H1 (cell line): ENCODE data around the gene ZNF133. TPM values are rescaled to one million over a fixed set of nuclear protein-coding genes. Genes with fewer than 3 reads are reported as not detected.
A peak's percentile ranks its signal among the peaks of the same experiment; 100 is the strongest.

Experiments used
- ASH2L ChIP-seq: fragments of 200-600, 300-600 bp; sonication (generic); IDR thresholded peaks from one replicate; pipeline ENCODE4 v1.7.1; 2017; ENCODE audit warnings: low read length
- BRCA1 ChIP-seq: IDR thresholded peaks from 2 replicates; pipeline ENCODE4 v1.6.1; 2012; ENCODE audit warnings: low read depth, low read length, improper control_type of control experiment
- CEBPB ChIP-seq: IDR thresholded peaks from 2 replicates; pipeline ENCODE4 v1.6.1; 2012; ENCODE audit warnings: low read depth, low read length
- CHD2 ChIP-seq: IDR thresholded peaks from 2 replicates; pipeline ENCODE4 v1.6.1; 2012; ENCODE audit warnings: low read length, improper control_type of control experiment
- CREB1 ChIP-seq: IDR thresholded peaks from 2 replicates; pipeline ENCODE4 v1.6.1; 2012; ENCODE audit warnings: inconsistent platforms
- GTF2F1 ChIP-seq: IDR thresholded peaks from 2 replicates; pipeline ENCODE4 v1.6.1; 2012; ENCODE audit warnings: low read depth, low read length, improper control_type of control experiment, borderline replicate concordance
- HDAC2 ChIP-seq, 2 experiments: fragments of 300-600 bp in 1 of 2; sonication (generic) in 1 of 2; IDR thresholded peaks; 2 replicates each; pipeline ENCODE4 v1.6.1; 2011 to 2012; ENCODE audit warnings: low read depth in 2 of 2, low read length in 2 of 2, mild to moderate bottlenecking in 2 of 2, moderate library complexity in 2 of 2, borderline replicate concordance in 1 of 2, inconsistent platforms in 1 of 2
- HDAC6 ChIP-seq: IDR thresholded peaks from one replicate; pipeline ENCODE4 v1.7.1; 2012; ENCODE audit warnings: low read depth, mild to moderate bottlenecking, inconsistent platforms, low read length, moderate library complexity
- JUN ChIP-seq: IDR thresholded peaks from 2 replicates; pipeline ENCODE4 v1.6.1; 2011; ENCODE audit warnings: low read depth, mild to moderate bottlenecking, improper control_type of control experiment, low read length
- MAFK ChIP-seq: IDR thresholded peaks from 2 replicates; pipeline ENCODE4 v1.6.1; 2012; ENCODE audit warnings: low read depth, mild to moderate bottlenecking, improper control_type of control experiment, low read length
- NANOG ChIP-seq: IDR thresholded peaks from 2 replicates; pipeline ENCODE4 v1.6.1; 2011; ENCODE audit warnings: low read length, low read depth, mild to moderate bottlenecking, inconsistent platforms; ENCODE audit not compliant: insufficient read depth, poor library complexity, severe bottlenecking
- POLR2A ChIP-seq, 2 experiments: IDR thresholded peaks; 1 replicate in 1 of 2; 2 replicates in 1 of 2; pipeline ENCODE4 v1.6.1; 2011; ENCODE audit warnings: low read depth in 2 of 2, low read length in 2 of 2, mild to moderate bottlenecking in 2 of 2; ENCODE audit errors: control extremely low read depth in 1 of 2
- RAD21 ChIP-seq, 2 experiments: IDR thresholded peaks in 1 of 2; conservative IDR thresholded peaks in 1 of 2; 2 replicates each; pipeline ENCODE4 v1.6.1; 2011; ENCODE audit warnings: low read depth in 2 of 2, low read length in 2 of 2, improper control_type of control experiment in 1 of 2, inconsistent platforms in 1 of 2, mild to moderate bottlenecking in 1 of 2, moderate library complexity in 1 of 2
- SIRT6 ChIP-seq: IDR thresholded peaks from one replicate; pipeline ENCODE4 v1.7.1; 2012; ENCODE audit warnings: low read length, inconsistent platforms
- SIX5 ChIP-seq: IDR thresholded peaks from 2 replicates; pipeline ENCODE4 v1.6.1; 2011; ENCODE audit warnings: mild to moderate bottlenecking, low read depth, low read length
- SP2 ChIP-seq: IDR thresholded peaks from 2 replicates; pipeline ENCODE4 v1.6.1; 2012; ENCODE audit warnings: mild to moderate bottlenecking, low read length, inconsistent platforms
- SP4 ChIP-seq: IDR thresholded peaks from 2 replicates; pipeline ENCODE4 v1.6.1; 2012; ENCODE audit warnings: low read length, inconsistent platforms
- TAF1 ChIP-seq: IDR thresholded peaks from 2 replicates; pipeline ENCODE4 v1.6.1; 2011; ENCODE audit warnings: mild to moderate bottlenecking, low read depth, low read length
- polyA plus RNA-seq, 7 experiments: library from polyadenylated mRNA; depleted of rRNA in 3 of 7; stranded (reverse) in 5 of 7; unstranded in 2 of 7; fragments of >200 nt in 5 of 7; fragments of 200-250 nt in 2 of 7; gene quantifications; 1 replicate in 5 of 7; 2 replicates in 1 of 7; 4 replicates in 1 of 7; pipeline versions ENCODE4 v1.2.1 to v1.2.3, GENCODE V29; 2011 to 2013; ENCODE audit warnings: missing spikeins in 2 of 7, mixed read lengths in 2 of 7
- total RNA-seq: library from RNA; stranded (reverse); fragmentation: NEBNext Ultra II Directional; extraction: Animal tissue kit (Norgen Biotek cat#: 25700); gene quantifications from 2 replicates; pipeline ENCODE4 v1.2.1, GENCODE V29; 2021
- TF ChIP-seq, protein P1 (sequence below): IDR thresholded peaks from 2 replicates; pipeline ENCODE4 v1.6.1; 2012; ENCODE audit warnings: low read length, inconsistent platforms
- TF ChIP-seq, protein P2 (sequence below): IDR thresholded peaks from 2 replicates; pipeline ENCODE4 v1.6.1; 2011; ENCODE audit warnings: low read length, improper control_type of control experiment
- TF ChIP-seq, protein P3 (sequence below): IDR thresholded peaks from 2 replicates; pipeline ENCODE4 v1.6.1; 2012; ENCODE audit warnings: inconsistent platforms
- TF ChIP-seq, protein P4 (sequence below): IDR thresholded peaks from 2 replicates; pipeline ENCODE4 v1.6.1; 2012; ENCODE audit warnings: inconsistent platforms
- TF ChIP-seq, protein P5 (sequence below): IDR thresholded peaks from 2 replicates; pipeline ENCODE4 v1.6.1; 2011; ENCODE audit warnings: low read depth, mild to moderate bottlenecking, low read length; ENCODE audit not compliant: insufficient read depth

The ZNF133 gene
- total and polyA plus RNA-seq, 2 of the 8 experiments (the other 6 are each of a cell fraction or from before 2014, with no cell fraction given), result 12.1 to 15.8 TPM

DNA sequence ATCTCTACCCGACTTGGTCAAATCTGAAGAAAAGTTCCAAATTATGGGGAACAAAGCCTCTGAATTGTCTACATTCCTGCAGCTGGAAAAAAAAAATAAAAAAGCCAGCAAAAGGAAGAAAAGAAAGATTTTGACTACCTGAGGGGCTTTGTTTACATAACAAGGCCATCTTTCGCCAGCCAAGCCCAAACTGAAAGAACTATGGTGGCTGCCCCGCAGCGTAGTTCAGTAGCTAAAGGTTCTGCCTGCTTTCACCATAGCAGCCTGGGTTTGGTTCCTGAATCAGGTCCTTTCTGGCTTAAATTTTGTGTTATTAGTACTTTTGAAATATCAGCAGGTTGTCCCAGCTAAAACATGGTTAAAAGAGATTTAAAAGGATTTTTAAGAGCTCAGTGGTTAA is 35.4 kb downstream of the ZNF133 start (continued):
- TF ChIP-seq SIRT6 (no peak), JUN (no peak), RAD21 (IDR thresholded peaks at IDR 0.05 in 1 of 2, conservative IDR thresholded peaks at IDR 0.05 in 1 of 2; ENCODE audit: low read depth in 2 of 2, low read length in 2 of 2) (no peak), CEBPB (no peak), POLR2A (IDR thresholded peaks at IDR 0.05; ENCODE audit: control extremely low read depth in 1 of 2, low read depth in 2 of 2, low read length in 2 of 2) (peak in 1 of 2 experiments; percentile 64; a peak in 2 of 3 replicates), GTF2F1 (no peak), HDAC6 (no peak), CREB1 (no peak), CHD2 (no peak), SIX5 (no peak), SP4 (no peak), SP2 (no peak), NANOG (no peak), MAFK (no peak), ASH2L (peak; percentile 42), TAF1 (peak; percentile 46; the same call in 1 of the 2 replicates), HDAC2 (IDR thresholded peaks at IDR 0.05; ENCODE audit: borderline replicate concordance in 1 of 2, low read depth in 2 of 2, low read length in 2 of 2) (0 out of 4 replicates have a peak, but pooled peaks of 1 of the 2 experiments have one; percentile 31), BRCA1 (no peak)
- TF ChIP-seq, protein P1, sequence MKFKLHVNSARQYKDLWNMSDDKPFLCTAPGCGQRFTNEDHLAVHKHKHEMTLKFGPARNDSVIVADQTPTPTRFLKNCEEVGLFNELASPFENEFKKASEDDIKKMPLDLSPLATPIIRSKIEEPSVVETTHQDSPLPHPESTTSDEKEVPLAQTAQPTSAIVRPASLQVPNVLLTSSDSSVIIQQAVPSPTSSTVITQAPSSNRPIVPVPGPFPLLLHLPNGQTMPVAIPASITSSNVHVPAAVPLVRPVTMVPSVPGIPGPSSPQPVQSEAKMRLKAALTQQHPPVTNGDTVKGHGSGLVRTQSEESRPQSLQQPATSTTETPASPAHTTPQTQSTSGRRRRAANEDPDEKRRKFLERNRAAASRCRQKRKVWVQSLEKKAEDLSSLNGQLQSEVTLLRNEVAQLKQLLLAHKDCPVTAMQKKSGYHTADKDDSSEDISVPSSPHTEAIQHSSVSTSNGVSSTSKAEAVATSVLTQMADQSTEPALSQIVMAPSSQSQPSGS, result 0 out of 2 replicates have a peak, but pooled peaks have one; percentile 24
- TF ChIP-seq, protein P2, sequence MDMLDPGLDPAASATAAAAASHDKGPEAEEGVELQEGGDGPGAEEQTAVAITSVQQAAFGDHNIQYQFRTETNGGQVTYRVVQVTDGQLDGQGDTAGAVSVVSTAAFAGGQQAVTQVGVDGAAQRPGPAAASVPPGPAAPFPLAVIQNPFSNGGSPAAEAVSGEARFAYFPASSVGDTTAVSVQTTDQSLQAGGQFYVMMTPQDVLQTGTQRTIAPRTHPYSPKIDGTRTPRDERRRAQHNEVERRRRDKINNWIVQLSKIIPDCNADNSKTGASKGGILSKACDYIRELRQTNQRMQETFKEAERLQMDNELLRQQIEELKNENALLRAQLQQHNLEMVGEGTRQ, result no peak
- TF ChIP-seq, protein P3, sequence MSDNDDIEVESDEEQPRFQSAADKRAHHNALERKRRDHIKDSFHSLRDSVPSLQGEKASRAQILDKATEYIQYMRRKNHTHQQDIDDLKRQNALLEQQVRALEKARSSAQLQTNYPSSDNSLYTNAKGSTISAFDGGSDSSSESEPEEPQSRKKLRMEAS, result no peak
- TF ChIP-seq, protein P4, sequence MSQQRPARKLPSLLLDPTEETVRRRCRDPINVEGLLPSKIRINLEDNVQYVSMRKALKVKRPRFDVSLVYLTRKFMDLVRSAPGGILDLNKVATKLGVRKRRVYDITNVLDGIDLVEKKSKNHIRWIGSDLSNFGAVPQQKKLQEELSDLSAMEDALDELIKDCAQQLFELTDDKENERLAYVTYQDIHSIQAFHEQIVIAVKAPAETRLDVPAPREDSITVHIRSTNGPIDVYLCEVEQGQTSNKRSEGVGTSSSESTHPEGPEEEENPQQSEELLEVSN, result no peak
- TF ChIP-seq, protein P5, sequence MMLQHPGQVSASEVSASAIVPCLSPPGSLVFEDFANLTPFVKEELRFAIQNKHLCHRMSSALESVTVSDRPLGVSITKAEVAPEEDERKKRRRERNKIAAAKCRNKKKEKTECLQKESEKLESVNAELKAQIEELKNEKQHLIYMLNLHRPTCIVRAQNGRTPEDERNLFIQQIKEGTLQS, result no peak
